HEK293 (cell line): ENCODE results near the gene KLHL17.

Experiments used
- ELK4 ChIP-seq: IDR thresholded peaks from 2 replicates; pipeline ENCODE4 v1.6.1; 2011; ENCODE audit warnings: mild to moderate bottlenecking, low read depth, low read length, borderline replicate concordance
- GLIS1 ChIP-seq: fragments of 450-650 bp; formaldehyde crosslinking; IDR thresholded peaks from 2 replicates; pipeline ENCODE4 v1.5.1; 2016; ENCODE audit warnings: missing biosample characterization, missing genetic modification characterization
- GLIS2 ChIP-seq: fragments of 450-650 bp; formaldehyde crosslinking; IDR thresholded peaks from 2 replicates; pipeline ENCODE4 v1.5.1; 2016; ENCODE audit warnings: missing biosample characterization, missing genetic modification characterization
- HOXA7 ChIP-seq: sonication (generic); formaldehyde crosslinking; IDR thresholded peaks from 2 replicates; pipeline ENCODE4 v1.8.1; 2022; ENCODE audit warnings: missing genetic modification reagents, borderline replicate concordance
- MYNN ChIP-seq: fragments of 450-650 bp; formaldehyde crosslinking; IDR thresholded peaks from 2 replicates; pipeline ENCODE4 v1.5.1; 2016; ENCODE audit warnings: missing biosample characterization, missing genetic modification characterization, borderline replicate concordance
- MZF1 ChIP-seq: fragments of 450-650 bp; formaldehyde crosslinking; IDR thresholded peaks from 2 replicates; pipeline ENCODE4 v1.5.1; 2017; ENCODE audit warnings: missing biosample characterization, missing genetic modification characterization, borderline replicate concordance
- SP7 ChIP-seq: fragments of 450-650 bp; formaldehyde crosslinking; IDR thresholded peaks from 2 replicates; pipeline ENCODE4 v1.5.1; 2016; ENCODE audit warnings: missing biosample characterization, missing genetic modification characterization
- ZBTB1 ChIP-seq: fragments of 450-650 bp; formaldehyde crosslinking; IDR thresholded peaks from 2 replicates; pipeline ENCODE4 v1.5.1; 2016; ENCODE audit warnings: missing biosample characterization, missing genetic modification characterization
- ZBTB11 ChIP-seq: fragments of 450-650 bp; formaldehyde crosslinking; conservative IDR thresholded peaks from 2 replicates; pipeline ENCODE4 v1.5.1; 2016; ENCODE audit warnings: low read depth, missing biosample characterization, missing genetic modification characterization
- ZBTB48 ChIP-seq: fragments of 450-650 bp; formaldehyde crosslinking; IDR thresholded peaks from 2 replicates; pipeline ENCODE4 v1.5.1; 2016; ENCODE audit warnings: missing biosample characterization, missing genetic modification characterization
- ZNF112 ChIP-seq: fragments of 450-650 bp; formaldehyde crosslinking; IDR thresholded peaks from 2 replicates; pipeline ENCODE4 v1.5.0; 2017; ENCODE audit warnings: missing biosample characterization, missing genetic modification characterization
- ZNF174 ChIP-seq: fragments of 450-650 bp; formaldehyde crosslinking; IDR thresholded peaks from 2 replicates; pipeline ENCODE4 v1.5.0; 2017; ENCODE audit warnings: missing biosample characterization, mild to moderate bottlenecking, missing genetic modification characterization
- ZNF19 ChIP-seq: fragments of 450-650 bp; formaldehyde crosslinking; IDR thresholded peaks from 2 replicates; pipeline ENCODE4; 2016; ENCODE audit warnings: missing biosample characterization, missing genetic modification characterization, low read depth
- ZNF214 ChIP-seq: fragments of 450-650 bp; formaldehyde crosslinking; IDR thresholded peaks from 2 replicates; pipeline ENCODE4 v1.5.1; 2017; ENCODE audit warnings: missing biosample characterization, mild to moderate bottlenecking, missing genetic modification characterization, borderline replicate concordance
- ZNF221 ChIP-seq: fragments of 450-650 bp; formaldehyde crosslinking; IDR thresholded peaks from 2 replicates; pipeline ENCODE4 v1.5.1; 2017; ENCODE audit warnings: missing biosample characterization, missing genetic modification characterization, borderline replicate concordance
- ZNF26 ChIP-seq: fragments of 450-650 bp; formaldehyde crosslinking; IDR thresholded peaks from 2 replicates; pipeline ENCODE4 v1.5.1; 2016; ENCODE audit warnings: missing biosample characterization, missing genetic modification characterization
- ZNF335 ChIP-seq: fragments of 450-650 bp; formaldehyde crosslinking; conservative IDR thresholded peaks from 2 replicates; pipeline ENCODE4 v1.5.1; 2016; ENCODE audit warnings: missing biosample characterization, missing genetic modification characterization
- ZNF391 ChIP-seq: fragments of 450-650 bp; formaldehyde crosslinking; IDR thresholded peaks from 2 replicates; pipeline ENCODE4 v1.5.1; 2016; ENCODE audit warnings: low read depth, missing biosample characterization, missing genetic modification characterization, borderline replicate concordance
- ZNF449 ChIP-seq: fragments of 450-650 bp; formaldehyde crosslinking; IDR thresholded peaks from 2 replicates; pipeline ENCODE4 v1.5.1; 2017; ENCODE audit warnings: missing biosample characterization, mild to moderate bottlenecking, missing genetic modification characterization, moderate library complexity
- ZNF658 ChIP-seq: fragments of 450-650 bp; formaldehyde crosslinking; IDR thresholded peaks from 2 replicates; pipeline ENCODE4; 2016; ENCODE audit warnings: missing biosample characterization, missing genetic modification characterization
- ZNF660 ChIP-seq: fragments of 450-650 bp; IDR thresholded peaks from 2 replicates; pipeline ENCODE4 v1.5.1; 2018; ENCODE audit warnings: missing biosample characterization, mild to moderate bottlenecking, missing genetic modification characterization
- ZNF701 ChIP-seq: fragments of 450-650 bp; formaldehyde crosslinking; IDR thresholded peaks from 2 replicates; pipeline ENCODE4 v1.5.1; 2016; ENCODE audit warnings: missing biosample characterization, missing genetic modification characterization
- ZNF777 ChIP-seq: fragments of 450-650 bp; formaldehyde crosslinking; IDR thresholded peaks from 2 replicates; pipeline ENCODE4 v1.5.1; 2017; ENCODE audit warnings: missing biosample characterization, missing genetic modification characterization, borderline replicate concordance
- ZSCAN23 ChIP-seq: fragments of 450-650 bp; formaldehyde crosslinking; IDR thresholded peaks from 2 replicates; pipeline ENCODE4 v1.5.1; 2016; ENCODE audit warnings: missing biosample characterization, missing genetic modification characterization
- TF ChIP-seq, protein P1 (sequence below): fragments of 450-650 bp; formaldehyde crosslinking; IDR thresholded peaks from 2 replicates; pipeline ENCODE4 v1.5.1; 2016; ENCODE audit warnings: missing biosample characterization, missing genetic modification characterization
- TF ChIP-seq, protein P2 (sequence below): fragments of 450-650 bp; IDR thresholded peaks from 2 replicates; pipeline ENCODE4 v1.5.1; 2018; ENCODE audit warnings: missing biosample characterization, missing genetic modification characterization
- TF ChIP-seq, protein P3 (sequence below): fragments of 450-650 bp; formaldehyde crosslinking; IDR thresholded peaks from 2 replicates; pipeline ENCODE4 v1.5.1; 2016; ENCODE audit warnings: missing biosample characterization, missing genetic modification characterization, borderline replicate concordance

KLHL17 gene

DNA sequence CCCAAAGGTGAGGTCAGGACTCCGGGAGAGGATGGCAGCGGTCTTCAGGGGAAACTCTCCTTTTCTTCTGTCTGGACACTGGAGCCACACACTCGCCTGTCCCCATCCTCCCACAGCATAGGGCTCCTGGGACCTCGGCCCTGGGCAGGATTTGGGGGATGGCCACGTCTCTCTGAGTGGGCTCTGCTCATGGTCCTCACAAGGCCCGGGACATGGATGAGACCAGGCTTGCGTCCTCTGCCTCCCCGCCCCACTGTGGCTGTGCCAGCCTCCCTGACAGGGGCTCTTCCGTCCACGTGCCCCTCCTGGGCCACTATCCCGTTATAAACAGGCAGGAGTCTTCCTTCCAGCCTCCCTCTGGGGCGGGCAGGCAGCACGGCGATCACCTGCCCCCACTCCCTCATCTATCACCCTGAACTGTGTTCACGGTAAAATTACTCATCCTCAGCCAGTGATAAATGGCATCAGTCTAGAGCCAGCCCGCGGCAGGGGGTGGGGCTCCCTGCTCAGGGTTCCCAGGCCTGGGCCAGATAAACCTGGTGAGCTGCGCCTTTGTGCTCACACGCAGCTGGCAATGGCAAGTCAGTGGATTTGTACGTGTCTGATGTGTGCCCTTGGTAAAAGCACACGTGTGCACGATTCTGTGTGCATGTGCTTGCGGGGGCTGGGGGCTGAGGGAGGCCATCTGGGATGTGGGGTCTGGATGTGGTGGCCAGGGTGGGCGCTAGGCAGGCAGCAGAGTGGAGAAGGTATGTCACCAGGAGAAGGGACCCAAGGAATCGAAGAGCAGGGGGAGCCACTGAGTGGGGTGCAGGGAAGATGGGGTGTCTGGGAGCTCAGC is 49.3 kb upstream of the KLHL17 start (continued):
- TF ChIP-seq ZNF26 (tag by site-specific recombination) (no peak), ZNF174 (tag by site-specific recombination) (no peak), ZNF214 (no peak), ZNF701 (tag by site-specific recombination) (no peak), ZBTB1 (tag by site-specific recombination) (no peak), ZNF221 (no peak), ZSCAN23 (tag by site-specific recombination) (no peak), HOXA7 (CRISPR knock-in tag) (no peak), ZNF658 (tag by site-specific recombination) (no peak), ZNF112 (tag by site-specific recombination) (no peak), ZNF449 (tag by site-specific recombination) (no peak), ZNF391 (tag by site-specific recombination) (peak; percentile 56; the same call in 1 of the 2 replicates), ZBTB48 (tag by site-specific recombination) (peak; percentile 40; the same call in 1 of the 2 replicates), ELK4 (no peak), SP7 (tag by site-specific recombination) (peak; percentile 88), ZNF19 (tag by site-specific recombination) (no peak), GLIS1 (peak; percentile 90), MYNN (tag by site-specific recombination) (no peak), ZNF660 (tag by site-specific recombination) (no peak; the same call in 1 of the 2 replicates), ZNF777 (tag by site-specific recombination) (no peak), MZF1 (tag by site-specific recombination) (no peak), ZBTB11 (no peak), GLIS2 (tag by site-specific recombination) (peak; percentile 78), ZNF335 (tag by site-specific recombination) (peak; percentile 68)
- TF ChIP-seq, protein P1, sequence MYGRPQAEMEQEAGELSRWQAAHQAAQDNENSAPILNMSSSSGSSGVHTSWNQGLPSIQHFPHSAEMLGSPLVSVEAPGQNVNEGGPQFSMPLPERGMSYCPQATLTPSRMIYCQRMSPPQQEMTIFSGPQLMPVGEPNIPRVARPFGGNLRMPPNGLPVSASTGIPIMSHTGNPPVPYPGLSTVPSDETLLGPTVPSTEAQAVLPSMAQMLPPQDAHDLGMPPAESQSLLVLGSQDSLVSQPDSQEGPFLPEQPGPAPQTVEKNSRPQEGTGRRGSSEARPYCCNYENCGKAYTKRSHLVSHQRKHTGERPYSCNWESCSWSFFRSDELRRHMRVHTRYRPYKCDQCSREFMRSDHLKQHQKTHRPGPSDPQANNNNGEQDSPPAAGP (tag by site-specific recombination): peak; percentile 83
- TF ChIP-seq, protein P2, sequence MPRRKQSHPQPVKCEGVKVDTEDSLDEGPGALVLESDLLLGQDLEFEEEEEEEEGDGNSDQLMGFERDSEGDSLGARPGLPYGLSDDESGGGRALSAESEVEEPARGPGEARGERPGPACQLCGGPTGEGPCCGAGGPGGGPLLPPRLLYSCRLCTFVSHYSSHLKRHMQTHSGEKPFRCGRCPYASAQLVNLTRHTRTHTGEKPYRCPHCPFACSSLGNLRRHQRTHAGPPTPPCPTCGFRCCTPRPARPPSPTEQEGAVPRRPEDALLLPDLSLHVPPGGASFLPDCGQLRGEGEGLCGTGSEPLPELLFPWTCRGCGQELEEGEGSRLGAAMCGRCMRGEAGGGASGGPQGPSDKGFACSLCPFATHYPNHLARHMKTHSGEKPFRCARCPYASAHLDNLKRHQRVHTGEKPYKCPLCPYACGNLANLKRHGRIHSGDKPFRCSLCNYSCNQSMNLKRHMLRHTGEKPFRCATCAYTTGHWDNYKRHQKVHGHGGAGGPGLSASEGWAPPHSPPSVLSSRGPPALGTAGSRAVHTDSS: no peak
- TF ChIP-seq, protein P3, sequence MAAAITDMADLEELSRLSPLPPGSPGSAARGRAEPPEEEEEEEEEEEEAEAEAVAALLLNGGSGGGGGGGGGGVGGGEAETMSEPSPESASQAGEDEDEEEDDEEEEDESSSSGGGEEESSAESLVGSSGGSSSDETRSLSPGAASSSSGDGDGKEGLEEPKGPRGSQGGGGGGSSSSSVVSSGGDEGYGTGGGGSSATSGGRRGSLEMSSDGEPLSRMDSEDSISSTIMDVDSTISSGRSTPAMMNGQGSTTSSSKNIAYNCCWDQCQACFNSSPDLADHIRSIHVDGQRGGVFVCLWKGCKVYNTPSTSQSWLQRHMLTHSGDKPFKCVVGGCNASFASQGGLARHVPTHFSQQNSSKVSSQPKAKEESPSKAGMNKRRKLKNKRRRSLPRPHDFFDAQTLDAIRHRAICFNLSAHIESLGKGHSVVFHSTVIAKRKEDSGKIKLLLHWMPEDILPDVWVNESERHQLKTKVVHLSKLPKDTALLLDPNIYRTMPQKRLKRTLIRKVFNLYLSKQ (tag by site-specific recombination): no peak
